Breast epithelium (tissue), 4 donors: ENCODE results near the gene ARPC5L. TPM values are rescaled to one million over a fixed set of nuclear protein-coding genes. Genes with fewer than 3 reads are reported as not detected.

Source experiments
- DNase-seq, 2 donors: peaks; one replicate each; pipeline ENCODE4 v3.0.0-alpha.2; 2019; ENCODE audit warnings: low spot score in 2 of 2
- H3K27ac ChIP-seq, 2 donors: fragments of 200-600 bp; sonication (generic) in 1 of 2; one replicate each; pipeline ENCODE4 v1.5.1; 2016 to 2019; ENCODE audit warnings: mild to moderate bottlenecking in 1 of 2
- H3K27me3 ChIP-seq, 2 donors: fragments of 200-600 bp; sonication (generic) in 1 of 2; one replicate each; pipeline versions ENCODE4 v1.5.1 to v1.6.0; 2017 to 2019; ENCODE audit warnings: control low read depth in 1 of 2, mild to moderate bottlenecking in 1 of 2
- H3K36me3 ChIP-seq: fragments of 200-600 bp; one replicate; pipeline ENCODE4 v1.5.1; 2019
- H3K4me1 ChIP-seq, 2 donors: fragments of 200-600 bp; sonication (generic); one replicate each; pipeline ENCODE4 v1.5.1; 2016 to 2019; ENCODE audit warnings: control low read depth in 1 of 2
- H3K4me3 ChIP-seq, 3 donors: fragments of 200-600 bp; sonication (generic); 1 replicate in 2 of 3; 2 replicates in 1 of 3; pipeline ENCODE4 v1.5.1; 2016 to 2019; ENCODE audit warnings: mild to moderate bottlenecking in 3 of 3, moderate library complexity in 2 of 3
- H3K9me3 ChIP-seq, 2 donors: fragments of 200-600 bp; sonication (generic) in 1 of 2; one replicate each; pipeline ENCODE4 v1.5.1; 2016 to 2019; ENCODE audit warnings: control low read depth in 1 of 2
- POLR2A ChIP-seq: fragments of 450-650 bp; IDR thresholded peaks from one replicate; pipeline ENCODE4 v1.6.1; 2016; ENCODE audit warnings: antibody characterized with exemption, mild to moderate bottlenecking, moderate library complexity
- POLR2AphosphoS5 ChIP-seq, 3 donors: sonication (generic); formaldehyde crosslinking; IDR thresholded peaks; one replicate each; pipeline ENCODE4 v1.6.1; 2017; ENCODE audit warnings: antibody characterized with exemption in 3 of 3
- intact Hi-C: fragments of 100-400 bp; cut with DNase I; formaldehyde crosslinking; loops from one replicate; pipeline ENCODE4 v1.15.1; 2023; ENCODE audit warnings: low total_unique reads
- total RNA-seq, 3 donors: library from RNA; depleted of rRNA; stranded (reverse); fragments of >200 nt; gene quantifications; one replicate each; pipeline ENCODE4 v1.1.0, GENCODE V29; 2016
- TF ChIP-seq, protein P1 (sequence below), 3 donors: fragments of 450-650 bp; IDR thresholded peaks; one replicate each; pipeline ENCODE4 v1.5.1; 2016 to 2017; ENCODE audit warnings: antibody characterized with exemption in 3 of 3, mild to moderate bottlenecking in 3 of 3, moderate library complexity in 3 of 3

The ARPC5L gene
- total RNA-seq, 3 donors from 2014 or later: 12.5 to 25.6 (median 22.0) TPM

DNA sequence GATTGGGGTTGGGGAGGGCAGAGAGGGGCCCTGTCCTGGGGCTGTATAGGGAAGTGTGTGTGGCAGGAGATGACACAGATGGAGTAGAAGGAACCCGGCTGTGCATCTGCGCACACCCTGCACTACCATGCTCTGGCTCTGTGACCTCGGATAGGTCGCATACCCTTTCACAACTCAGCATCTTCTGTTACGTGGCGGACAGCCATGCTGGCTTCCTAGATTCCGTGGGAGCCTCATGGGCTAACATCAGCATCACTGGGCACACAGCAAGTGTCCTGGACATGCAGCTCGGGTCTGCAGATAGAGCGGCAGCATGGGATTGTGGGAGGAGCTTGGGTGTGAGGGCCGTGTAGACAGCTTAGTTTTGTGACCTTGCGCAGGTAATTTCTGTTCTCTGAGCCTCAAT, 9.2 kb downstream of the ARPC5L start:
- DNase-seq: no peak
- no peaks in the 10 kb centered on the region for H3K27me3 ChIP-seq
- intact Hi-C loops: no loop called here
- H3K36me3 ChIP-seq: no peaks in the 10 kb centered on the region
- H3K4me1 ChIP-seq: peaks cover 4 to 17% of the 10 kb centered on the region in 2 donors
- H3K4me3 ChIP-seq: peak overlapping the region in 1 of 3 donors; percentile 99
- no peaks in the 10 kb centered on the region for H3K9me3 ChIP-seq
- H3K27ac ChIP-seq: peak overlapping the region in 1 of 2 donors; percentile 98
- no peak for TF ChIP-seq POLR2AphosphoS5 (IDR thresholded peaks at IDR 0.05)
- no peak for TF ChIP-seq POLR2A
- TF ChIP-seq, protein P1, sequence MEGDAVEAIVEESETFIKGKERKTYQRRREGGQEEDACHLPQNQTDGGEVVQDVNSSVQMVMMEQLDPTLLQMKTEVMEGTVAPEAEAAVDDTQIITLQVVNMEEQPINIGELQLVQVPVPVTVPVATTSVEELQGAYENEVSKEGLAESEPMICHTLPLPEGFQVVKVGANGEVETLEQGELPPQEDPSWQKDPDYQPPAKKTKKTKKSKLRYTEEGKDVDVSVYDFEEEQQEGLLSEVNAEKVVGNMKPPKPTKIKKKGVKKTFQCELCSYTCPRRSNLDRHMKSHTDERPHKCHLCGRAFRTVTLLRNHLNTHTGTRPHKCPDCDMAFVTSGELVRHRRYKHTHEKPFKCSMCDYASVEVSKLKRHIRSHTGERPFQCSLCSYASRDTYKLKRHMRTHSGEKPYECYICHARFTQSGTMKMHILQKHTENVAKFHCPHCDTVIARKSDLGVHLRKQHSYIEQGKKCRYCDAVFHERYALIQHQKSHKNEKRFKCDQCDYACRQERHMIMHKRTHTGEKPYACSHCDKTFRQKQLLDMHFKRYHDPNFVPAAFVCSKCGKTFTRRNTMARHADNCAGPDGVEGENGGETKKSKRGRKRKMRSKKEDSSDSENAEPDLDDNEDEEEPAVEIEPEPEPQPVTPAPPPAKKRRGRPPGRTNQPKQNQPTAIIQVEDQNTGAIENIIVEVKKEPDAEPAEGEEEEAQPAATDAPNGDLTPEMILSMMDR (IDR thresholded peaks at IDR 0.05): no peak

DNA sequence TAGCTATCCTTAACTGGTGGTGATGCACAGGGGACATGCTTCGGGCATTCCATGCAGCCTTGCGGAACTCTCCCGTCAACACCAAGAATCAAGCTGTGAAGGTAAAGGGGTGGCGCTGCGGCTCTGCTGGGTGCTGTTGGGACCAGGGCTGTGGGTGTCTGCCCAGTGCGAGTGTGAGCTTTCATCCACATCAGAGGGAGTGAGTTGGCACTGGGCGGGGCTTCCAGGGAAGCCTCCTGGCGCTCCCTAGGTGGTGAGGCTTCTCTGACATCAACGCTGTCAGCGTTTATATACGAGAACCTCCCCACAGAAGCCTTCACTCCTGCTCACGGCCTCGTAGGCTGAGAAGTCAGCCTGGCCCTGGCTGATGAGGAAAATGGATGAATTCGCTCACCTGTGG, 11.7 kb downstream of the ARPC5L start:
- Histone ChIP-seq H3K27me3 (no peaks in the 10 kb centered on the region), H3K36me3 (peaks cover 5% of the 10 kb centered on the region), H3K4me3 (no peak overlapping the region), H3K27ac (no peak overlapping the region), H3K4me1 (peaks cover 4 to 17% of the 10 kb centered on the region in 2 donors), H3K9me3 (no peaks in the 10 kb centered on the region)
- no peak for DNase-seq
- TF ChIP-seq POLR2A (no peak), POLR2AphosphoS5 (IDR thresholded peaks at IDR 0.05) (no peak)
- TF ChIP-seq, protein P1 (IDR thresholded peaks at IDR 0.05): no peak
- intact Hi-C loops: no loop called here

DNA sequence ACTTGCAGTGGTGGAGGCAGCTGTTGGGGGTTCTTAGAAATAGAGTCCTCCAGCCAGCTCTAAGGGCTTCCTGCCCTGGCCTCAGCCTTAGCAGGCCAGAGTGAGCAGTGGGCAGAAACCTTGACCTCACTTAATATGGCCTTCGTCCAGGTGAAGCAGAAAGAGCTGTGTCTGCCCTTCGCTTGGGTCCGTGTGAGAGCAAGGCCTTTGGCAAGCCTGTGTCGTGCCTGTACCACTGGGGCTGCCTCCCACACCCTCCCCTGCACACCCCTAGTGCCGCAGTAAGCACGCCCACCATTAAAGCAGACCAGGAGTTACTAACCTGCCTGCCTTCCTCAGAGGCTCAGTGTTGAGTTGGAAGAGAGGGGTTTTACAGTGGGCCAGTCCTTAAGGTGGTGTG, 13.6 kb downstream of the ARPC5L start:
- intact Hi-C loops: no loop called here

DNA sequence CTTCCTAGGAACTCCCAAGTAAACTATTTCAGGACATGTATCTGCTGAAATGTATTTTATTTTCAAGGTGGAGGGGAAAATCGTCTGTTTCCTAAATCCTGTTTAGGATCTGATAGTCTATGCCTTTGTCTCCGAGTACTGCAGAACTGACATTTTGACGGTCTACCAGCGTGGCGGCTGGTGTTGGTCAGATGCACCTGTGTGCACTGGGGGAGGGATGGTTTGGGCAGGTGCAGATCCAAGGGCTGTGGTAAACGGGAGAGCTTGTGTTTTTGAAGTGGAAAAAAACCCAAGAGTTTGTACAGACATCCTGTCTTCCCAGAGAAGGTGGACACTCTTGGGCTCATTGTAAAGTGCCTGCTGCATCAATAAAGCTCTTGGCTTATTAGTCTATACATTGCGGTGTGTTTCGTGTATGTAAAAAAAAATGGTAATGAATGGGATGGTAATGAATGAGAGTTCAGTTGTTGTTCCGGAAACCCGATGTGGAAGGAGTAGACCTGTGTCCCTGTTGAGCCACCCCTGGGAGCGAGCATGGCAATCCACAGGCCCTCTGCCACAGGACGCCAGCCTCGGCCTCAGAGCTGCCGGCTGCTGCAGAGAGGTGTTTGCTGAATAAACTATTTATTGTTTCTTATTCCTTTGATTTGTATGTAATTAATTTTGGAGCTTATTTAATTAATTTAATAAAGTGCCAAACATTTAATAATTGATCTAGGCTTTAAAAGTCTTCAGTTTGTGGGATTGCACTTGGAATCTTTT, 15.3 kb downstream of the ARPC5L start:
- Histone ChIP-seq H3K27me3 (no peaks in the 10 kb centered on the region), H3K36me3 (peaks cover 5% of the 10 kb centered on the region), H3K27ac (no peak overlapping the region), H3K4me3 (no peak overlapping the region), H3K9me3 (no peaks in the 10 kb centered on the region), H3K4me1 (peaks cover 0 to 6% of the 10 kb centered on the region in 2 donors)
- no peak for DNase-seq
- TF ChIP-seq POLR2A (no peak), POLR2AphosphoS5 (IDR thresholded peaks at IDR 0.05) (no peak)
- TF ChIP-seq, protein P1 (IDR thresholded peaks at IDR 0.05): no peak
- intact Hi-C loops: no loop called here

More for the DNA sequence above, 13.6 kb downstream of the ARPC5L start:
- TF ChIP-seq POLR2AphosphoS5 (IDR thresholded peaks at IDR 0.05) (no peak), POLR2A (no peak)
- TF ChIP-seq, protein P1 (IDR thresholded peaks at IDR 0.05): no peak
- H3K4me1 ChIP-seq: peaks cover 3 to 10% of the 10 kb centered on the region in 2 donors
- DNase-seq: no peak
- no peak overlapping the region for H3K4me3 ChIP-seq
- peaks cover 5% of the 10 kb centered on the region for H3K36me3 ChIP-seq
- H3K9me3 ChIP-seq: no peaks in the 10 kb centered on the region
- H3K27me3 ChIP-seq: no peaks in the 10 kb centered on the region
- no peak overlapping the region for H3K27ac ChIP-seq

DNA sequence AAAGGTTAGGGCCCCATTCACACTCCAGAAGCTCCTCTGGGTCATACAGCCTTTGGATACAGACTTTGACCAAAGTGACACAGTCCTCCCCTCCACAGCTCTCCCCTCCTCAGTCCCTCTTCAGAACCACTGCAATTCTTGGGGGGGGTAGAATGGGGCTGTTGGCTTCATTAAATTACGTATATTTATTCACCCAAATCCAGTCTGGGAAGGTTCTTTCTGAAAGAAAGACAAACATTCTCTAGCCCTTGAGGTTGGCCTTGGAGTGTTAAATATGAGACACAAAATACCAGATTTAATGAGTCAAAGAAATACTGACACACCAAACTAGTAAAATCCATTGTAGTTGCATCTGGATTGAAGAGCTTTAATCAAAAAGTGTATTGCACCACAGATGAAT, 16.1 kb downstream of the ARPC5L start:
- TF ChIP-seq, protein P1 (IDR thresholded peaks at IDR 0.05): no peak
- TF ChIP-seq POLR2A: no peak
- TF ChIP-seq POLR2AphosphoS5 (IDR thresholded peaks at IDR 0.05): no peak
- Histone ChIP-seq H3K4me3 (no peak overlapping the region), H3K9me3 (no peaks in the 10 kb centered on the region), H3K4me1 (no peaks in the 10 kb centered on the region), H3K36me3 (peaks cover 5% of the 10 kb centered on the region), H3K27ac (no peak overlapping the region), H3K27me3 (no peaks in the 10 kb centered on the region)
- intact Hi-C loops: no loop called here
- no peak for DNase-seq
